Right hindlimb (tissue), 1 donor: ENCODE results near the gene METTL21C.

ENCODE experiments used
- DNase-seq: peaks from one replicate; pipeline ENCODE4 v3.0.0-alpha.2; 2018

METTL21C gene

GRCh38 chr13:102697264-102697663, 2.4 kb upstream of the METTL21C start:
- DNase-seq: no peak

GRCh38 chr13:102696465-102696864, 1.6 kb upstream of the METTL21C start:
- DNase-seq: no peak

- no peak for DNase-seq
Measured at GRCh38 chr13:102693776-102694175, 1.1 kb downstream of the METTL21C start.

- no peak for DNase-seq
Measured at GRCh38 chr13:102693250-102693649, 1.6 kb downstream of the METTL21C start.

GRCh38 chr13:102692491-102692826, 2.4 kb downstream of the METTL21C start:
- DNase-seq: no peak

- no peak for DNase-seq
Measured at GRCh38 chr13:102690883-102691282, 4.0 kb downstream of the METTL21C start.

GRCh38 chr13:102688306-102688973, 6.4 kb downstream of the METTL21C start:
- peak; percentile 39 for DNase-seq

GRCh38 chr13:102687520-102687919, 7.3 kb downstream of the METTL21C start:
- DNase-seq: no peak

- no peak for DNase-seq
Measured at GRCh38 chr13:102686024-102686423, 8.8 kb downstream of the METTL21C start.

- no peak for DNase-seq
Measured at GRCh38 chr13:102683637-102684036, 11.2 kb downstream of the METTL21C start.

- DNase-seq: no peak
Measured at GRCh38 chr13:102682727-102683126, 12.1 kb downstream of the METTL21C start.

GRCh38 chr13:102682211-102682610, 12.6 kb downstream of the METTL21C start:
- no peak for DNase-seq

GRCh38 chr13:102680842-102681740, 13.8 kb downstream of the METTL21C start:
- no peak for DNase-seq

GRCh38 chr13:102680133-102680717, 14.6 kb downstream of the METTL21C start:
- no peak for DNase-seq

GRCh38 chr13:102679449-102680132, 15.3 kb downstream of the METTL21C start:
- DNase-seq: no peak

- no peak for DNase-seq
Measured at GRCh38 chr13:102678339-102679107, 16.3 kb downstream of the METTL21C start.

- no peak for DNase-seq
Measured at GRCh38 chr13:102677122-102677521, 17.7 kb downstream of the METTL21C start.

- no peak for DNase-seq
Measured at GRCh38 chr13:102675115-102675514, 19.7 kb downstream of the METTL21C start.

- DNase-seq: no peak
Measured at GRCh38 chr13:102670130-102670529, 24.7 kb downstream of the METTL21C start.

- no peak for DNase-seq
Measured at GRCh38 chr13:102667911-102668310, 26.9 kb downstream of the METTL21C start.

GRCh38 chr13:102667023-102667422, 27.8 kb downstream of the METTL21C start:
- DNase-seq: no peak

- no peak for DNase-seq
Measured at GRCh38 chr13:102659168-102659713, 35.6 kb downstream of the METTL21C start.
